ENCODE measurements around the gene F7. TPM values are rescaled to one million over a fixed set of nuclear protein-coding genes. Genes with fewer than 3 reads are reported as not detected.

Gene F7
- total and polyA plus RNA-seq, 2 of the 4 experiments (the other 2 are of a cell fraction): under 0.01 to 0.07 TPM

DNA sequence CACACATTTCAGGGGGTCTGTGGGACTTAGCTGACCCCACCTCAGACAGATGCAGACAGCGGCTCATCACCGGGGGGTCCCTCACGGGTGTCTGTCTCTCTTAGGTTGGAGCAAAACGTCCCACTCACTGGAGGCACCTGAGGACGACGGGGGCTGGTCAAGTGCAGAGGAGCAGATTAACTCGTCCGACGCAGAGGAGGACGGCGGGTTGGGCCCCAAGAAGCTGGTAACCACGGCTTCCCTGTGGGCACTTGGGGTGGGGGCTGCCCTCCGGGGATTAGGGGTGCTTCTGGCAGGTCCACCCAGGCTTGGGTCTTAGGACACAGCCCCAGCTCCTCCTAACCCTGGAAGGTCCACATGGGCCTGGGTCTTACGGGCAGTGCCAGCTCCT lies 11.2 kb upstream of the F7 start (continued):
- TF ChIP-seq, protein P1, sequence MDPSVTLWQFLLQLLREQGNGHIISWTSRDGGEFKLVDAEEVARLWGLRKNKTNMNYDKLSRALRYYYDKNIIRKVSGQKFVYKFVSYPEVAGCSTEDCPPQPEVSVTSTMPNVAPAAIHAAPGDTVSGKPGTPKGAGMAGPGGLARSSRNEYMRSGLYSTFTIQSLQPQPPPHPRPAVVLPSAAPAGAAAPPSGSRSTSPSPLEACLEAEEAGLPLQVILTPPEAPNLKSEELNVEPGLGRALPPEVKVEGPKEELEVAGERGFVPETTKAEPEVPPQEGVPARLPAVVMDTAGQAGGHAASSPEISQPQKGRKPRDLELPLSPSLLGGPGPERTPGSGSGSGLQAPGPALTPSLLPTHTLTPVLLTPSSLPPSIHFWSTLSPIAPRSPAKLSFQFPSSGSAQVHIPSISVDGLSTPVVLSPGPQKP (IDR thresholded peaks at IDR 0.05; ENCODE audit: borderline replicate concordance, low read depth, low read length): no peak
- no peak for TF ChIP-seq NFE2L2 (IDR thresholded peaks at IDR 0.05; ENCODE audit: low read depth, low read length)

- 87% methylated on average over 13 of the region's 25 CpGs; no CpG with 5 or more reads in 1 of the 2 experiments for WGBS, 2 experiments (ENCODE audit: extremely low coverage in 2 of 2, insufficient read length in 1 of 2)
- intact Hi-C loops (cut with micrococcal nuclease) (no loop called here), dilution Hi-C loops (cut with HindIII; ENCODE audit: low sequenced_read_pairs, unreplicated experiment) (no loop called here), in situ Hi-C loops (cut with MboI; ENCODE audit: low sequenced_read_pairs) (no loop called here)
- Histone ChIP-seq H3K4me1 (ENCODE audit: control insufficient read depth, insufficient read depth, low read length) (0 out of 2 replicates have a peak, but pooled peaks cover 4% of the 10 kb centered on the region), H4K8ac (ENCODE audit: low read depth in 2 of 2, low read length in 2 of 2) (no peak overlapping the region), H2AFZ (replicated peaks; ENCODE audit: low read length, poor library complexity) (no peak overlapping the region), H3K36me3 (ENCODE audit: control insufficient read depth, insufficient read depth, low read length) (no peaks in the 10 kb centered on the region), H3K14ac (replicated peaks; ENCODE audit: low read depth, low read length) (no peak overlapping the region; the same call in 1 of the 2 replicates), H3K27me3 (ENCODE audit: control insufficient read depth, insufficient read depth, low read length) (peaks cover 40% of the 10 kb centered on the region), H3K27ac (ENCODE audit: insufficient read depth, low read length) (no peak overlapping the region), H2BK5ac (ENCODE audit: low read depth, low read length, poor library complexity, severe bottlenecking) (no peak overlapping the region), H3K23ac (ENCODE audit: low read depth, low read length) (no peak overlapping the region), H4K20me1 (ENCODE audit: insufficient read depth, low read length) (no peaks in the 10 kb centered on the region), H3K4me3 (ENCODE audit: insufficient read depth, low read depth, low read length) (no peak overlapping the region), H2BK120ac (ENCODE audit: low read depth, low read length) (no peak overlapping the region), H2BK20ac (ENCODE audit: low read depth, low read length) (no peak overlapping the region), H2AK9ac (replicated peaks; ENCODE audit: low read depth, low read length, poor library complexity) (no peak overlapping the region), H3K9me1 (ENCODE audit: insufficient read depth, low read length) (no peaks in the 10 kb centered on the region), H3K79me1 (ENCODE audit: low read depth in 1 of 2, low read length in 2 of 2) (no peaks in the 10 kb centered on the region), H3K4me2 (ENCODE audit: low read depth, low read length) (no peak overlapping the region), H4K91ac (ENCODE audit: insufficient read depth, low read depth, low read length) (no peak overlapping the region), H3K9me3 (ENCODE audit: control insufficient read depth, insufficient read depth, low read length) (no peaks in the 10 kb centered on the region), H2AK5ac (ENCODE audit: low read depth, low read length) (no peak overlapping the region; the same call in 1 of the 2 replicates), H4K5ac (ENCODE audit: low read depth, low read length) (no peak overlapping the region), H3K4ac (ENCODE audit: low read depth, low read length) (no peak overlapping the region), H3K9ac (ENCODE audit: low read depth, low read length) (no peak overlapping the region), H3K18ac (ENCODE audit: low read depth, low read length) (no peak overlapping the region), H2BK15ac (ENCODE audit: low read depth, low read length) (no peak overlapping the region), H3K56ac (ENCODE audit: extremely low read depth, insufficient read depth, low read length) (no peak overlapping the region)
- ATAC-seq (ENCODE audit: low read depth) (no peak), DNase-seq (no peak)
- ChIA-PET POLR2A (ENCODE audit: unreplicated experiment) (no interaction called here), CTCF (no interaction called here)
- TF ChIP-seq MAZ (IDR thresholded peaks at IDR 0.05; ENCODE audit: borderline replicate concordance, low read depth, low read length): no peak
- TF ChIP-seq MXI1 (IDR thresholded peaks at IDR 0.05; ENCODE audit: borderline replicate concordance, low read depth, low read length): no peak
- TF ChIP-seq, protein P1 (IDR thresholded peaks at IDR 0.05; ENCODE audit: borderline replicate concordance, low read depth, low read length): no peak
- TF ChIP-seq CHD1 (IDR thresholded peaks at IDR 0.05; ENCODE audit: low read depth, low read length): no peak
- no peak for TF ChIP-seq POLR2A (IDR thresholded peaks at IDR 0.05; ENCODE audit: low read depth, low read length)
- TF ChIP-seq, protein P2, sequence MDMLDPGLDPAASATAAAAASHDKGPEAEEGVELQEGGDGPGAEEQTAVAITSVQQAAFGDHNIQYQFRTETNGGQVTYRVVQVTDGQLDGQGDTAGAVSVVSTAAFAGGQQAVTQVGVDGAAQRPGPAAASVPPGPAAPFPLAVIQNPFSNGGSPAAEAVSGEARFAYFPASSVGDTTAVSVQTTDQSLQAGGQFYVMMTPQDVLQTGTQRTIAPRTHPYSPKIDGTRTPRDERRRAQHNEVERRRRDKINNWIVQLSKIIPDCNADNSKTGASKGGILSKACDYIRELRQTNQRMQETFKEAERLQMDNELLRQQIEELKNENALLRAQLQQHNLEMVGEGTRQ (IDR thresholded peaks at IDR 0.05; ENCODE audit: low read depth, low read length): no peak
- TF ChIP-seq SMC3 (IDR thresholded peaks at IDR 0.05; ENCODE audit: low read depth, low read length): no peak
- no TSS peak for BruUV-seq (replicated peaks)
These were observed 10.2 kb upstream of the F7 start for GRCh38 chr13:113095146-113096051.
